Retinal pigment epithelial cell (primary cell): ENCODE data around the gene RBL1.
"Not testable (repeated sequence)": the region's sequence is repeated elsewhere in the genome, so short reads cannot be mapped to it uniquely, and the experiment has no call there.

ENCODE experiments used
- DNase-seq: peaks from one replicate; pipeline ENCODE4 v3.0.0-alpha.2; 2010; ENCODE audit warnings: low read depth
- H3K4me3 ChIP-seq: 2 replicates; pipeline ENCODE4 v1.5.1; 2011; ENCODE audit warnings: mild to moderate bottlenecking, low read length, control low read depth, moderate library complexity
- CTCF ChIP-seq: conservative IDR thresholded peaks from 2 replicates; pipeline ENCODE4 v1.5.1; 2011; ENCODE audit warnings: low read depth, low read length, control low read depth, inconsistent platforms

The RBL1 gene

DNA sequence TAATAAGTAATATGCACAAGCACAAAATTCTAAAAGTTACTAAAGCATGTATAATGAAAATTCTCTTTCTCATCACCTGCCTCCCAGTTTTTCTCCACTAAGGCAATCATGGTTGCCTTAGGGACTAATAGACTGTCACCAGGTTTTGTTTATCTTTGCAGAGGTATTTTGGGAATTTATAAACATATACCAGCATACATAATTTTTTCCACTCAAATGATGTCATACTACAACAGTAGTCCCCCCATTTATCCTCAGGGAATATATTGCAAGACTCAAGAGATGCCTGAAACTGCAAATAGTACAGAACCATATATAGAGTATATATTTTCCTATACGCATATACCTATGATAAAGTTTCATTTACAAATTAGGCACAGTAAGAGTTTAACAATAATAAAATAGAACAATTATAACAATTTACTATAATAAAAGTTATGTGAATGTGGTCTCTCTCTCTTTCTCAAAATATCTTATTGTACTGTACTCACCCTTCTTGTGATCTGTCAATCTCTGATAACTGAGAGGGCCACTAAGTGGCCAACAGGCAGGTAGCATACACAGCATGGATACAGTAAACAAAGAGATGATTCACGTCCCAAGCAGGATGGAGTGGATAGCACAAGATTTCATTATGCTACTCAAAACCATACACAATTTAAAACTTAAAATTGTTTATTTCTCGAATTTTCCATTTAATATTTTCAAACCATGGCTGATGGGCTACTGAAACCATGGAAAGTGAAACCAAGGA lies 19.7 kb downstream of the RBL1 start:
- no peak for TF ChIP-seq CTCF
- no peak overlapping the region for H3K4me3 ChIP-seq
- no peak for DNase-seq

- no peak for TF ChIP-seq CTCF
Measured at GRCh38 chr20:37072293-37073196, 23.3 kb downstream of the RBL1 start.

GRCh38 chr20:37071481-37071911 lies 24.3 kb downstream of the RBL1 start:
- peak; percentile 5 for DNase-seq
- no peak overlapping the region for H3K4me3 ChIP-seq
- no peak for TF ChIP-seq CTCF

More at GRCh38 chr20:37072293-37073196, 23.3 kb downstream of the RBL1 start:
- no peak overlapping the region for H3K4me3 ChIP-seq
- DNase-seq, result no peak

GRCh38 chr20:37069563-37069962 lies 26.2 kb downstream of the RBL1 start:
- not testable (repeated sequence) for DNase-seq, H3K4me3 ChIP-seq

DNA sequence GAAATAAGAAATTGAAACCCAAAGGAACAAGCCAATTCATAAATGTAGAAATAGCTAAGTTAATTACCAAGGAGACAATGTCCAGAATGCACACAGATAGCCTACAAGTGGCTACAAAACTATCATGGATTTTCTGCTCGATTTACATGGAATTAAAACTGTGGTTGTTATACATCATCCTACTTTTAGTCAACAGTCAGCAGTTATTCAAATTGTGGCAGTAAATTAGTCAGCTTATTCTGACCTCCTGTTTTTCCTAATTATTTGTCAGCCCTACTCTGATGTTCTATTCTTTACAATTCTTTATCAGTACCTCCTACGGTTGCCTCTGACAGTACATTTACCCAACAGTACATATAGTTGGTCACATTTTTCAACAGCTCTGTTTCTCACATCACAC lies 29.6 kb downstream of the RBL1 start:
- DNase-seq, result no peak
- no peak for TF ChIP-seq CTCF
- no peak overlapping the region for H3K4me3 ChIP-seq

DNA sequence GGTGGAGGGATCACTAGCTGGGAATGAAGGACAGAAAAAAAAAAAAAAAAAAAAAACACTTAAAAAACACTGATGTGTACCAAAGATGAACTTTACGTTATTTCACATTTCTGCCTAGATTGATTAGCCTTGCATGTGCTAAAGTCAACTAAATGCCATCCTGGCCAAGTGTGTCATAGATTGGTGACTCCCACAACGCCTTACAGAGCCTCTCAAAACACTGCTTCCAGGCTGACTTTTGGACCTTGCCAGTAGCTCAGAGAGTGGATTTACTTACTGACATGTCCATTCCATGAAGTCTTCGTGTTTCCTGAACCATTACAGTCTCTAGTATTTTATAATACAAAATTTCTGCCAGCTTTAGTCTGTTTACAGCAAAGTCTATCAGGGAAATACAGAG lies 40.5 kb downstream of the RBL1 start:
- no peak for TF ChIP-seq CTCF
- no peak for DNase-seq
- no peak overlapping the region for H3K4me3 ChIP-seq

- no peak for DNase-seq
- no peak overlapping the region for H3K4me3 ChIP-seq
- TF ChIP-seq CTCF, result no peak
Measured at GRCh38 chr20:37053230-37053950, 42.4 kb downstream of the RBL1 start.
